Right atrium auricular region (tissue), 2 donors: ENCODE data around the gene ITGAV. TPM values are rescaled to one million over a fixed set of nuclear protein-coding genes. Genes with fewer than 3 reads are reported as not detected.

Experiments
- DNase-seq: peaks from one replicate; pipeline ENCODE4 v3.0.0-alpha.2; 2019; ENCODE audit warnings: low spot score
- H3K27ac ChIP-seq, 2 donors: fragments of 200-600 bp; sonication (generic); 1 replicate in 1 of 2; 2 replicates in 1 of 2; pipeline ENCODE4 v1.5.1; 2016 to 2019
- H3K27me3 ChIP-seq, 2 donors: fragments of 200-600 bp; sonication (generic); one replicate each; pipeline versions ENCODE4 v1.5.1 to v1.6.0; 2017 to 2019
- H3K36me3 ChIP-seq: fragments of 200-600 bp; sonication (generic); one replicate; pipeline ENCODE4 v1.5.1; 2016
- H3K4me1 ChIP-seq, 2 donors: fragments of 200-600 bp; sonication (generic); one replicate each; pipeline versions ENCODE4 v1.5.1 to v1.6.0; 2017 to 2019
- H3K4me3 ChIP-seq, 2 donors: fragments of 200-600 bp; sonication (generic); 1 replicate in 1 of 2; 2 replicates in 1 of 2; pipeline ENCODE4 v1.5.1; 2017 to 2019; ENCODE audit warnings: mild to moderate bottlenecking in 1 of 2, moderate library complexity in 1 of 2
- H3K9me3 ChIP-seq, 2 donors: fragments of 200-600 bp; sonication (generic); one replicate each; pipeline ENCODE4 v1.5.1; 2019
- CTCF ChIP-seq, 2 donors: fragments of 200-600 bp; sonication (generic); IDR thresholded peaks; one replicate each; pipeline ENCODE4 v1.5.1; 2019; ENCODE audit warnings: antibody characterized with exemption in 2 of 2
- total RNA-seq, 2 donors: library from RNA; depleted of rRNA; stranded (reverse); fragments of >200 nt; gene quantifications; one replicate each; pipeline ENCODE4 v1.1.0, GENCODE V29; 2016

ITGAV gene
- total RNA-seq, 2 donors from 2014 or later: 79.8 to 152 TPM

DNA sequence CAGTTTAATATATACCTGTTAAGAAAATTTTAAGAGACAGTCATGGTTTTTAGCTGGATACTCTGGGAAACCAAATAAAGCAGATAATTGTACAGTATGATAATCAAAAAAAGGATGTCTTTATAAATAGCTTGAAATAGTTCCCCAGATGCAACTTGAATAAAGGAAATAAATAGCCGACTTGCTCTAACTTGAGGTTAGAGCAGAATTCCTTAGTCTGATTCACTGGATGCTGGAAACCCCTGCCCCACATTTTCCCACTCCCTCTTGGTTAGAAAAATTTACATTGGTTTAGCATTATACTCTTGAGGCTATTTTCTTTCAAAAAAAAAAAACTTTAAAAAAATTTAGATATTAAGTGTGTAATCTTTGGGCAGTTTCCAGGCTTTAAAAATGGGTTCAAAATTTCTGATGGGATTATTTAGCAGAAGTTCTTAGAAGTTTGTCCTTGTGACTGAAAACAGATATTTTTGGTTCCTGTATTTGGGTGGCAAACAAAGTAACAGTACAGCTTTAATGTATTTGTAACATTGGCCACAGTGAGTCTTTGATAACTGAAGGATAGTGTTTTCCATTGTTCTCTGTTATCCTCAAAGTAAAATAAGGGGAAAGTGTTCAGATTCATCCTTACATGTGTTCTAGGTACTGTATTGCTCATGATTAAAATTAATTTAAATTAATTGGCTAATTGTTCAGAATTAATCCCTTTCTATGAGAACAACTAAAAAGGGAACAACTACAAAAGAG is 39.6 kb downstream of the ITGAV start:
- TF ChIP-seq CTCF (IDR thresholded peaks at IDR 0.05): no peak
- no peaks in the 10 kb centered on the region for H3K27me3 ChIP-seq
- no peak for DNase-seq
- H3K27ac ChIP-seq: no peak overlapping the region
- no peaks in the 10 kb centered on the region for H3K9me3 ChIP-seq
- H3K4me3 ChIP-seq: no peak overlapping the region
- no peaks in the 10 kb centered on the region for H3K4me1 ChIP-seq
- H3K36me3 ChIP-seq: peaks cover 9% of the 10 kb centered on the region

- TF ChIP-seq CTCF (IDR thresholded peaks at IDR 0.05): no peak
- peaks cover 8% of the 10 kb centered on the region for H3K36me3 ChIP-seq
- H3K4me1 ChIP-seq: no peaks in the 10 kb centered on the region
- H3K9me3 ChIP-seq: no peaks in the 10 kb centered on the region
- no peak overlapping the region for H3K27ac ChIP-seq
- no peaks in the 10 kb centered on the region for H3K27me3 ChIP-seq
- H3K4me3 ChIP-seq: no peak overlapping the region
- DNase-seq: no peak
These were observed 42.6 kb downstream of the ITGAV start for GRCh38 chr2:186632417-186632816.

DNA sequence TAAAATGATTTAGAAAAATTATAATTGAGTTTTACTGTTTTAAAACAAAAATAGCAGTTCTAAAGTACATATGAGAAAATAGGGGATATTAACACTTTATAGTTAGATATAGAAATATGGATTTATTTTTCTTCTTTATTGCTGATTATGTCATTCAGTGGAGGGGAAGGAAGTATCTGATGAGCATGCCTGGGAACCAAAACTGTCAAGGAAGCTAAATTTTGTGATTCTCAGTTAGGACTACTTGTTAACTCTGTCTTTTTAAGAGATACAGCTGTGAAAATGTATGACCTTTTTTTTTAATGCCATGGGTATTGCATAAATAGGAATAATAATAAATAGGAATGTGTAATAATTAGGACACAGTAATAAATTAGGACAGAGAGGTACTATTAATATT is 44.8 kb downstream of the ITGAV start:
- no peaks in the 10 kb centered on the region for H3K4me1 ChIP-seq
- H3K4me3 ChIP-seq: no peak overlapping the region
- no peak overlapping the region for H3K27ac ChIP-seq
- H3K36me3 ChIP-seq: peaks cover 16% of the 10 kb centered on the region
- no peaks in the 10 kb centered on the region for H3K9me3 ChIP-seq
- TF ChIP-seq CTCF (IDR thresholded peaks at IDR 0.05): no peak
- H3K27me3 ChIP-seq: no peaks in the 10 kb centered on the region
- no peak for DNase-seq

DNA sequence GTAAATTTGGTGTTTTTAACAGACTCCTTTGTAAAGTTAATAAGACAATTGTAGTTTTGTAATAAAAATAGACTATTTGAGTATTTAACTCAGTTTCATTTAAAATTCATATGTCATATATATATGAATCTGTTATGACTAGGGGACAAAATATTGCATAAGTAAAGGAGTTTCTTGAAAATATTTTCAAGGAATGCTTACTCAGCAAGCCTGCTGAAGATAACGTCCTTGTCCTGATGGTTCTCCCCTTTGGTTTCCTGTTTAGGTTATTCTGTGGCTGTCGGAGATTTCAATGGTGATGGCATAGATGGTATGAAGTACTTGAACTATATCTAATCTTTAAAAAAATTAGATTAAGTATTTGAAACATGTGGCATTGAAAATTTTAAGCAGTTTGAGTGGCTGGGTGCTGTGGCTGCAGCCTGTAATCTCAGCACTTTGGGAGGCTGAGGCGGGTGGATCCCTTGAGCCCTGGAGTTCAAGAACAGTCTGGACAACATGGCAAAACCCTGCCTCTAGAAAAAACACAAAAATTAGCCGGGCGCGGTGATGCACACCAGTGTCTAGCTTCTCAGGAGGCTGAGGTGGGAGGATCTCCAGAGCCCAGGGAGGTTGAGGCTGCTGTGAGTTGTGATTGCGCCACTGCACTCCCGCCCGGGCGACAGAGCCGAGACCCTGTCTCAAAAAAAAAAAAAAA is 47.1 kb downstream of the ITGAV start:
- no peak for TF ChIP-seq CTCF (IDR thresholded peaks at IDR 0.05)
- no peaks in the 10 kb centered on the region for H3K4me1 ChIP-seq
- H3K36me3 ChIP-seq: peaks cover 30% of the 10 kb centered on the region
- H3K9me3 ChIP-seq: no peaks in the 10 kb centered on the region
- no peak overlapping the region for H3K27ac ChIP-seq
- no peaks in the 10 kb centered on the region for H3K27me3 ChIP-seq
- no peak for DNase-seq
- no peak overlapping the region for H3K4me3 ChIP-seq

GRCh38 chr2:186637497-186637800 is 47.6 kb downstream of the ITGAV start:
- no peaks in the 10 kb centered on the region for H3K4me1 ChIP-seq
- H3K27ac ChIP-seq: no peak overlapping the region
- TF ChIP-seq CTCF (IDR thresholded peaks at IDR 0.05): no peak
- H3K27me3 ChIP-seq: no peaks in the 10 kb centered on the region
- DNase-seq: no peak
- H3K4me3 ChIP-seq: no peak overlapping the region
- H3K36me3 ChIP-seq: peaks cover 33% of the 10 kb centered on the region
- H3K9me3 ChIP-seq: no peaks in the 10 kb centered on the region
